RPMI8226 (cell line): ENCODE measurements around the gene TMEM17.

Experiments used
- DNase-seq: peaks from one replicate; pipeline ENCODE4 v3.0.0-alpha.2; 2015

TMEM17 gene

DNA sequence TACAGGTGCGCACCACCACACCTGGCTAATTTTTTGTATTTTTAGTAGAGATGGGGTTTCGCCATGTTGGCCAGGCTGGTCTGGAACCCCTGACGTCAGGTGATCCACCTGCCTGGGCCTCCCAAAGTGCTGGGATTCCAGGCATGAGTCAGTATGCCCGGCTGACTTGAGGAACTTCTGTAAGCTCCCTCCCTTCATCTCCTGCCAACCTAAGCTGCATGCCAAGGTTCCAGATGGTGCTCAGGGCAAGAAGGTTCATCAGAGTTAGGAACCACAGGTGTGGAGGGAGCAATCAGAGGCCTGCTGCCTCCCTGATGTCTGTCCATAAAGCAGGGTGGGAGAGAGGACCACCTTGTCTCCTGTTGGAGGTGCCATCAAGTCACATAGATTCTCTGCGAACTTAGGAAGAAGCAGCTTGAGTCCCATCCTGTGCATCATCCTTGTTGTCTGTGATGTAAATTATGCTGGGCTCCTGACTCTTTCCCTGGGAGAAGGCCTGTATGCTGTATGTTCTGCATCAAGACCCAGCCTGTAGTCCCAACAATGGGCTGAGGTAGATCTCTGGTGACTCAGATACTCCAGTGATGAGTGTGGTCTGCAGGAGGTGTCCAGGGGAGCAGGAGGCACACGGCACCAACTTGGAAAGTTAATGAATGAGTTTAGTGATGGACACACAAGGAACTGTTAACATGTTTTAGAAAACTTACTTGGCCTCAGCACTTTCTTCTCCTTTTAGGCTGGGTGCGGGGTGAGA, 53.1 kb downstream of the TMEM17 start:
- no peak for DNase-seq

DNA sequence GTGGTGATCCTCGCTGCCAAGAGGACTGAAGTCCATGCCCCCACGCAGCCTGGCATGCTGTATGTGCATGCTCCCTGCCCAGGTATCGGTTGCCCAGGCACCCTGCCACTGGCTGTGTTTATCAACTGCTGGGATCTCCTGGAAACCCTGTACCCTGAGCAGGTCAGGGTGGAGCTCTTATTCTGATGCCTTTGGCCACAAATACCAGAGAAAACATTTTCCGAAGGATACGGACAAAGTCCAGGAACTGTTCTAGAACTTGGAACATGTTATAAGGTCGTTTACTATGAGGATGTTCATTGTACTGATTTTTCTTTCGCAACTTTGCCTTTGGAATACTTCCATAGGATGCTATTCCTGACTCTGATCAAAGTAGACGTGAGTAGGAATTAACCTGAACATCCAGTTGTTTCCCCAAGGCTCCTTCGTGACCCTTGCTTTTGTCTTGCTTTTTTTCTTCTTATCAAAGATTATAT, 55.2 kb downstream of the TMEM17 start:
- no peak for DNase-seq
